Memory B cell (primary cell): Measurements from ENCODE around the gene SLC22A23.

Experiments
- ATAC-seq: fragments of 150-1000 bp; cut with Tn5 transposase; 2 replicates; pipeline ENCODE4 v1.10.0; 2021; ENCODE audit warnings: low read depth, mild to moderate bottlenecking, moderate library complexity
- DNase-seq, 2 donors: peaks; one replicate each; pipeline ENCODE4 v3.0.0; 2022; ENCODE audit warnings: low spot score in 2 of 2
- H3K27ac Mint-ChIP-seq: one replicate; pipeline ENCODE4 v1.8.0; 2022; ENCODE audit warnings: mild to moderate bottlenecking, moderate library complexity, mixed read lengths
- H3K27me3 Mint-ChIP-seq: one replicate; pipeline ENCODE4 v1.8.0; 2022; ENCODE audit warnings: mixed read lengths
- H3K36me3 Mint-ChIP-seq: one replicate; pipeline ENCODE4 v1.8.0; 2022; ENCODE audit warnings: mild to moderate bottlenecking, mixed read lengths
- H3K4me1 Mint-ChIP-seq: one replicate; pipeline ENCODE4 v1.8.0; 2022; ENCODE audit warnings: mixed read lengths
- H3K4me3 Mint-ChIP-seq: one replicate; pipeline ENCODE4 v1.8.0; 2022; ENCODE audit warnings: mild to moderate bottlenecking, moderate library complexity, mixed read lengths
- H3K9me3 Mint-ChIP-seq: one replicate; pipeline ENCODE4 v1.8.0; 2022; ENCODE audit warnings: mixed read lengths

SLC22A23 gene

DNA sequence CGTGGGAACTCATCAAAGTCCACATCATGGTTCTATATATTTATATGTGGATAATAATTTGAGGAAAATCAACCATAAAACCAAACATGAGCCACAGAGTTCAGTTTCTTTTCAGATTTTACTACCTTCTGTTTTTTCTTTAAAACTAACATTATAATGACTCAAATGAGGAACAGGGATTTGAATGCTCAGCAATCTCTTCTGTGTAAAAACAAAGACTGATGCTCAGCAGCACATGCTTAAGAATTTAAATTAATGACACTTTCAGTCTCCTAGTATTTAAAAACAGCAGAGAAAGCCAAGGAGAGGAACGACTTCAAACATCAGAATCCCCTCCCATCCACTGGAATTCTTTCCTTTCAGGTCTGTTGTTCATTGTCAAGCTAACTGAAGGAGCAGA, 125.4 kb downstream of the SLC22A23 start:
- H3K9me3 Mint-ChIP-seq, result no peaks in the 10 kb centered on the region
- peaks cover 23% of the 10 kb centered on the region for H3K27me3 Mint-ChIP-seq
- no peak overlapping the region for H3K27ac Mint-ChIP-seq
- DNase-seq (no peak), ATAC-seq (no peak)
- H3K4me3 Mint-ChIP-seq, result no peak overlapping the region
- H3K36me3 Mint-ChIP-seq, result no peaks in the 10 kb centered on the region
- peaks cover 5% of the 10 kb centered on the region for H3K4me1 Mint-ChIP-seq

DNA sequence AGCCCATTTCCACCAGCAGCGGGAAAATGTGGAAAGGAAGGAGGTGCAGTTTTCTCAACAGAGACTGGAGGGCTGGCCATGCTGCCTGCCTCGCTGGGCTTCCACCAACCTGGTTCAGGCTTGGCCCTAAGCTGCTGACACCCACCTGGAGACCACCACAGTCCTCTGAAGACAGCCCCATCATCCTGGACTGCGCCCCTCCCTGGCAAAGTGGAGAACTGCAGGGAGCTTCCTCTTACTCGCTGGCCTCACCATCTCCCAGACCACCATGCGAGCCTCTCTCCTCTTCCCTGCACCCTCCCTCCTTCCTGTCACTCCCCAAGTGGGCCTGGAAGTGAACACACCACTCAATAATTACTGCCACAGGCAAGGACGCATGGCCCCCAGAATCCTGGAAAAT, 126.7 kb downstream of the SLC22A23 start:
- no peaks in the 10 kb centered on the region for H3K9me3 Mint-ChIP-seq
- ATAC-seq, result no peak
- peaks cover 19% of the 10 kb centered on the region for H3K27me3 Mint-ChIP-seq
- H3K27ac Mint-ChIP-seq, result no peak overlapping the region
- no peak overlapping the region for H3K4me3 Mint-ChIP-seq
- H3K4me1 Mint-ChIP-seq, result peaks cover 5% of the 10 kb centered on the region
- DNase-seq, result no peak
- no peaks in the 10 kb centered on the region for H3K36me3 Mint-ChIP-seq

DNA sequence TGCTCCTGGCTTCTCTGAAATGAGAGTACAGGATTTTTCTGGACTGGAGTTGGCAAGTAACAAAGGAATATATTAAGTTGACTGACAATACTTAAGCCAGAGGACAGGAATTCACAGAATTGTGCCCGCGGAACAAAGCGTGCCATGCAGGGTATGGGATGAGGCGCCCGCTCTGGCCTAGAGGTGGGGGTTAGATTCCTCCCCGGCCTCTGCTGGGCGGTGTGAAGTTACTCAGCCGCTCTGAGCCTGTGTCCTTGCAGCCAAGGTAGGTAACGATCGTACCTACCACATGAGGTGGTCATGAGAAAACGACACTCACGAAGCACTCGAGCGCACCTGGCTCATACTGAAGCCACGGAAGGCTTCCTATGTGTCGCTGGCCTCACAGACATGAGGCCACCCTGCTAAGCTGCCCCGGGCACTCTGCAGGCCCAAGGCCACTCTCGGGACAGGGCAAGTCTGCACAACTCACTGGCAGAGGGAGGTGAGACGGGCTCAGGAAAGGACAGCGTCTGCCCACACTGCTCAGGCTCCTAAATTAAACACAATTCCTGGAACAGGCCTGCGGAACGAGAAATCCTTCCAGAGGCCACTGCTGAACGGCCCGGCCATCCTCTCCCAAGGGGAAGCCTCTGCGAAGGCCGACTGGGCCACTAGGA, 127.3 kb downstream of the SLC22A23 start:
- no peak overlapping the region for H3K27ac Mint-ChIP-seq
- H3K36me3 Mint-ChIP-seq, result no peaks in the 10 kb centered on the region
- no peak for ATAC-seq
- H3K9me3 Mint-ChIP-seq, result no peaks in the 10 kb centered on the region
- DNase-seq, result no peak
- H3K4me3 Mint-ChIP-seq, result no peak overlapping the region
- peaks cover 17% of the 10 kb centered on the region for H3K27me3 Mint-ChIP-seq
- H3K4me1 Mint-ChIP-seq, result peaks cover 8% of the 10 kb centered on the region

DNA sequence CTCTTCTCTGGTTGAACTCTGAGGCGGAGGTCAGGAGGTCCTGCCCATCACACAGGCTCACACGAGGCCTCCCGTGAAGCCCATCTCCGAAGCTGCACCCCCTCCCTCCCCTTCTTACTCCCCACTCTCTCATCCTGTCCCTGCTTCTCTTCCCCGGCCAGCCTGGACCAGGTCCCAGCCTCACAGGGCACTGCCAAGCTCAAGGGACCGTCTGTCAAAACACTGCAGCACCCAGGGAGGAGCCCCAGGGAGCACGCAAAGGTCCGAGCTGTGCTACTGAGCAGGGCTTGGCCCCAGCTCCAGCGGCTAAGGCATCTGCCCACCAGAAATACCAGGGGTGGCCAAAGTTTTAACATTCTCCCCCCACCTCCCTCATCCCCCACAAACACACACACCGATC, 128.1 kb downstream of the SLC22A23 start:
- ATAC-seq (no peak), DNase-seq (no peak)
- H3K36me3 Mint-ChIP-seq, result no peaks in the 10 kb centered on the region
- no peaks in the 10 kb centered on the region for H3K9me3 Mint-ChIP-seq
- H3K4me3 Mint-ChIP-seq, result no peak overlapping the region
- peaks cover 8% of the 10 kb centered on the region for H3K4me1 Mint-ChIP-seq
- H3K27me3 Mint-ChIP-seq, result peaks cover 17% of the 10 kb centered on the region
- no peak overlapping the region for H3K27ac Mint-ChIP-seq

DNA sequence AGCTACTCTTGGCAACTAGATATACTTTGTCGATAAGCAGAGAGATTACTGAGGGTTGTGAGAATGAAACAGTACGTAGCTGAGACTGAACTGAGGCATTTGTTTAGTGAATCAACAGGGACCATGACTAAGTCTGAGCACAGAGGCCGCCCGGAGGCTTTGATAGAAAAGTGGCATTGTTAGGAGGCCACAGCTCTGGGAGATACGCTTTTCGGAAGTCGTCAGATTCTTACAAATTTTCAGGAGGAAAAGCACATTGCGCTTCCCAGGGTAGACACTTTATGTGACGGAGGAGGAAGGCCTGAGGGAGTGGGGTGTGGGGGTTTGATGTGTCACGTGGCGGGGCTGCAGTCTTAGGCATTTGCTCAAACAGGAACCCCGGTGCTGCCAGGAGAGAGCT, 128.7 kb downstream of the SLC22A23 start:
- H3K36me3 Mint-ChIP-seq, result no peaks in the 10 kb centered on the region
- H3K27ac Mint-ChIP-seq, result no peak overlapping the region
- ATAC-seq (no peak), DNase-seq (no peak)
- no peak overlapping the region for H3K4me3 Mint-ChIP-seq
- H3K9me3 Mint-ChIP-seq, result no peaks in the 10 kb centered on the region
- H3K27me3 Mint-ChIP-seq, result peaks cover 14% of the 10 kb centered on the region
- H3K4me1 Mint-ChIP-seq, result peaks cover 4% of the 10 kb centered on the region

DNA sequence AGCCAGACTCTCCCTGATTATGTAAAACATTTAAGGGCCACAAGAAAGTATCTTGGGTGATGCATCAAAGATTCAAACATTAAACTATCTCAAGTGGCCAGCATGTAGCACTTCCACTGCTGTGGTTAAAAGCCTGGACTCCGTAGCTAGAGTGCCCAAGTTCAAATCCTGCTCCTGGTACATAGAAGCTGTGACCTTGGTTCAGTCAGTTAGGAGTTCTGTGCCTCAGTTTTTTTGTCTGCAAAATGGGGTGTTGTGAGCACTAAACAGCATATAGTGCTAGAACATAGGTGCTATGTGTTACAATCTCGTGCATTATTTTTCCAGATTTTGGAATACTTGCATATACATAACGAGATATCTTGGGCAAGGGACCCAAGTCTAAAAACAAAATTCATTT, 129.4 kb downstream of the SLC22A23 start:
- Mint-ChIP-seq H3K27me3 (peaks cover 9% of the 10 kb centered on the region), H3K36me3 (no peaks in the 10 kb centered on the region), H3K4me3 (no peak overlapping the region), H3K9me3 (no peaks in the 10 kb centered on the region), H3K27ac (no peak overlapping the region), H3K4me1 (peaks cover 4% of the 10 kb centered on the region)
- ATAC-seq (no peak), DNase-seq (no peak)

DNA sequence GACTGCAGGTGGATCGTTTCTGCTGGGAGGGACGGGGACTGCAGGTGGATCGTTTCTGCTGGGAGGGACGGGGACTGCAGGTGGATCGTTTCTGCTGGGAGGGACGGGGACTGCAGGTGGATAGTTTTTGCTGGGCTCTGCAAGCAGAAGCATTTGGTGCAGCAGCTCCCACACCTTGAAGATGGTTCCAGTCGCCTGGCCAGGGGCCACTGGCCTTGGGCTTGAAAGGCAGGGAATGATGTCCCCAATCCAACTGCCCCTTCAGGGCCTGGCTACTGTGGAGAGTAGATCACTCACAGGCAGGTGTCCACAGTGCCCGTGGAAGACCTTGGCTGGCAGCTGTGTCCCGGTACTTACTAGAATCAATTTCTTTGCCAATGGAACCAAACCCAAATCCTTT, 129.9 kb downstream of the SLC22A23 start:
- Mint-ChIP-seq H3K4me3 (no peak overlapping the region), H3K27ac (no peak overlapping the region), H3K4me1 (peaks cover 4% of the 10 kb centered on the region), H3K36me3 (no peaks in the 10 kb centered on the region), H3K9me3 (no peaks in the 10 kb centered on the region), H3K27me3 (peaks cover 8% of the 10 kb centered on the region)
- DNase-seq, result no peak
- ATAC-seq, result no peak

DNA sequence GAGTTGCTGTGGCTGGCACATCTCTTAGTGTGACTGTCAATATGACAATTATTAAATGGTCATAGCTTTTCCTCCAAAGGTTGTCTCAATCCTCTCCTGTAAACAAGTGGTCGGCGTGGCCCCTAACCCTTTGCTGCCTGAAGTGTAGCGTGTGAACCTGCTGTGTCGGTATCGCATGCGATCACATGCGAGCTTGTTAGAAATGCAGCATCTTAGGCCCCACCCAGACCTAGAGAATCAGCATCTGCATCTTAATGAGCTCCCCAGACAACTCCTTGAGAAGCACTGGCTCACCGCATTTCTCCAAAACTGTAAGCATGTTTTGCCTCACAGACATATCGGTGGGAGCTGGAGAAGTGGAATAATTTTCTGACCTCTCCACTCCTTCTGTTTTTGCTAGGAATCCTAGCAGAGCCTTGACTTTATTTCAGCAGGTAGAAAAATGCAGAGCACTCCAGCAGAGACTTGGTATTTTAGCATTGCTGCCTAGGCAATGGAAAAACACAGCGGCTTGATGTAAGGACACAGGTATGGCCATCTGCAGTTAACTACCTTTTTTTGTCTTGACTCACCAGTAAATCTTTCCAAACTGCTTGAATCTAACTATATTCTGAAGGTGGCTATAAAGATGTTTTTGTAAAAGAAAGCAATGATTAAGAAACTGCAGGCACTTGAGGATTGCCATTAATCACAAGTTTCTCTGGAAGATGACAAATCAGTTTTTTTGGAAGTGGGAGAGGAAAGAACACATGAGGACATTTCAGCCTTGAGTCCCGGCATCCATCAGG, 130.5 kb downstream of the SLC22A23 start:
- DNase-seq (no peak), ATAC-seq (no peak)
- Mint-ChIP-seq H3K36me3 (no peaks in the 10 kb centered on the region), H3K9me3 (no peaks in the 10 kb centered on the region), H3K4me3 (no peak overlapping the region), H3K27ac (no peak overlapping the region), H3K27me3 (peaks cover 7% of the 10 kb centered on the region), H3K4me1 (peaks cover 4% of the 10 kb centered on the region)

DNA sequence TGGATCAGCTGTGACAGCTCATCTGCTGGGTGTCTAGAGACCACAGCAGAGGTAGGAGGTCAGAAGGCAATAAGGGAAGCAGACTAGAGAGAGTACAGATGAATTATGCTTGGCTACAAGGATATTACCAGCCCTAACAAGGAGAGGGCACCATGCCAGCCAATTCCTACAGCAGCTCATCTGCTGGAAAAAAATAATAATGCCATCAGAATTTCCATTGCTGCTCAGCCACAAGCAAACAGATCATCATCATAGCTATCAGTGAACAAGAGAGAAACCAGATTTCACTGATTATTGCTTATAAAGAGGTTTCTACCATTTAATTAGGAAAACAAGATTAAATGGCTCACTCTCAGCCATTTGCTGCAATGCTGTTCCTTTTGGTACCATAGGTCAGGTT, 131.6 kb downstream of the SLC22A23 start:
- Mint-ChIP-seq H3K36me3 (no peaks in the 10 kb centered on the region), H3K4me3 (no peak overlapping the region), H3K9me3 (no peaks in the 10 kb centered on the region), H3K4me1 (peaks cover 4% of the 10 kb centered on the region), H3K27ac (no peak overlapping the region), H3K27me3 (peaks cover 9% of the 10 kb centered on the region)
- ATAC-seq (no peak), DNase-seq (no peak)

DNA sequence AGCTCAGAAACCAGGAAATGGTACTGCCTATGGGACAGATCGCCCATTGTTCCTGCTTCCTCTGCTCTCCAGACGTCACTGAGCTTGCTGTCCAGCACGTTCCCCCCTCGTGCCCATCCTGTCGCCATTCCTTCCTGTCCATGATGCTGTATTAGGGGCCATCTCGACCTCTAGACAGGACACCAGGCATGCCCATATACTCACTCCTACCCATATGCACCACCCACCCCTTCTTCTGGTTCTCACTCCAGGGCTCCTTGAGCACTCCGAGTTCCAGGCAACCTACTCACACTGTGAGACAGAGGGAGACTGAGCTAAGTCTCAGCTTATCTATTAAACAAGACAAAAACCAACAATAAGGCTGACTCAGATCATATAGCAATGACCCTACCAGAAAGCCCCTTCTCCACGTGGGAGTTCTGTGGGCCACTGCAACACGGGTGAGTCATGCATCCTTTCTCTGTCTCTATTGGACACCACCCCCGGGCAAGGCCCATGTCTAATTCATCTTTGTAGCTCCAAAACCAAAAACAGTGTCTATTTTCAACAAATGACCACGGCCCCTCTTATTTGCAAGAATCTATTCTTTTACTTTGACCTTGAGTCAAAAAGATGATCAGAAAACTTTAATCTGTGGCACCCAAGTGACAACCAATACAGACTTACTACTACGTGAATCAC, 132.4 kb downstream of the SLC22A23 start:
- H3K27ac Mint-ChIP-seq, result no peak overlapping the region
- peaks cover 8% of the 10 kb centered on the region for H3K27me3 Mint-ChIP-seq
- H3K4me1 Mint-ChIP-seq, result peaks cover 4% of the 10 kb centered on the region
- DNase-seq, result no peak
- no peaks in the 10 kb centered on the region for H3K36me3 Mint-ChIP-seq
- H3K4me3 Mint-ChIP-seq, result no peak overlapping the region
- H3K9me3 Mint-ChIP-seq, result no peaks in the 10 kb centered on the region
- ATAC-seq, result no peak

DNA sequence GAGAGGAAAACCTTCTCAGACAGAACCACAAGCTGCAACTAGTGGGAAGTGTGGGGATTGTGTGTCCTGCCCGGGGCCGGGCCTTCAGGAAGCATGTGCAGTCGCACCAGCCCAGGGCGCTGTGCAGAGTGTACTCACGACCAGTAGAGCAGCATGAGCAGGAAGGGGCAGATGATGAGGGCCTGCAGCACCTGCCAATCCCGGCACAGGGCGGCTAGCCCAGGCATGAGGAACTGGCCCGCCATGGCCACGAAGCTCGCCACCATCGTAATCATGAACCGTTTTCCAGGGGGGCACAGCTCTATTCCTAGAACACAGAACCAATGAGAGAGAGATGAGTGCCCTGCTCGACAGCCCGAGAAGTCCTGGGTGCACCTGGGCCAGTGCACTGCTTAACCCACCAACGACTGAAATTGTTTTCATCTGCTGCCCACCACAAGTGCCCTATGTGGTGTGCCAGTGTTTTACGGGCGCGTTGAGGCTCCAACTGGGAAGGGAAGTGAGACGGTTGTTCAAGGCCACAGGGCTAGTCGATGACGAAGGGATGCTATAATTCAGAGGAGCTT, 133.1 kb downstream of the SLC22A23 start:
- Mint-ChIP-seq H3K27ac (no peak overlapping the region), H3K9me3 (no peaks in the 10 kb centered on the region), H3K36me3 (no peaks in the 10 kb centered on the region), H3K27me3 (peaks cover 13% of the 10 kb centered on the region), H3K4me1 (peaks cover 4% of the 10 kb centered on the region), H3K4me3 (no peak overlapping the region)
- ATAC-seq (no peak), DNase-seq (no peak)

DNA sequence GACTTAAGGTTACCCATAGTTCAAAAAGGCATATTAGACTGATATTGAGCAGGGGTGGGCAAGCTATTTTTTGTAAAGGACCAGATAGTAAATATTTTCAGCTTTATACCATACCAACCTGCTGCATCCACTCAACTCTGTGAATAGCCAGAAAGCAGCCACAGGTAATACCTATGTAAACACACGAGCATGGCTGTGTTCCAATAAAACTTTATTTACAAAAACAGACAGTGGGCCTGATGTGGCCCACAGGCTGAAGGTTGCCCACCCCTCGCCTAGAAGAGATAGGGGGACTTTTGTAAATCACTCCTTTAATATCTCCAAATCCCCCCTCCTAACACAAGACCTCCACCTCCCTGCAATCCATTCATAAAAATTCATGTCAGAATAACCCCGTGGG, 133.7 kb downstream of the SLC22A23 start:
- DNase-seq, result no peak
- Mint-ChIP-seq H3K4me1 (peaks cover 8% of the 10 kb centered on the region), H3K36me3 (no peaks in the 10 kb centered on the region), H3K27ac (no peak overlapping the region), H3K27me3 (peaks cover 16% of the 10 kb centered on the region), H3K9me3 (no peaks in the 10 kb centered on the region), H3K4me3 (no peak overlapping the region)
- ATAC-seq, result no peak

DNA sequence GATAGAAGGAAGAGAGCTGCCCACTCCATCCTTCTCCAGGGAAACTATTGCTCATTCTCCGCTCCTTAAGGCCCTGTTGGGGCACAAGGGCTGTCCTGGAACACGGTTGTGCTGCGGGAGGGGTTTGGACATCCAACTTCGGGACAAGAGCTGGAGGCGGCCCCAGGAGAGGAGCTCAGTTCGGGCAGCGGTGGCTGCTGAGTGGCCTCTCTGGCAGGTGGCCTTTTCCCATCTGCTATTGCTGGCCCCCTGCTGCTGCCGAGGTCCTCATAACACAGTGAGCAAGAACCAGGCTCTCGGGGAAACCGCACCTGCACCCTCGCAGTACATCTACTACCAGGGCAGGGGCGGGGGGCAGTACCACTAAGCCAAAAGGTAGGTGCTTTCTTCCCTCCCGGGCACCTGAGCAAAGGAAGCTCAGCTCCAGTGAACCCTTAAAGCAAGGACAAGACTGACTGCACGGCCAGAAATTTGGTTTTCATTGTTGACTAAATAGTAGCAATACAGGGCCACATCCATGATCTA, 134.4 kb downstream of the SLC22A23 start:
- Mint-ChIP-seq H3K27me3 (peaks cover 19% of the 10 kb centered on the region), H3K4me3 (no peak overlapping the region), H3K27ac (no peak overlapping the region), H3K36me3 (peaks cover 2% of the 10 kb centered on the region), H3K9me3 (no peaks in the 10 kb centered on the region), H3K4me1 (peaks cover 12% of the 10 kb centered on the region)
- ATAC-seq, result no peak
- no peak for DNase-seq

DNA sequence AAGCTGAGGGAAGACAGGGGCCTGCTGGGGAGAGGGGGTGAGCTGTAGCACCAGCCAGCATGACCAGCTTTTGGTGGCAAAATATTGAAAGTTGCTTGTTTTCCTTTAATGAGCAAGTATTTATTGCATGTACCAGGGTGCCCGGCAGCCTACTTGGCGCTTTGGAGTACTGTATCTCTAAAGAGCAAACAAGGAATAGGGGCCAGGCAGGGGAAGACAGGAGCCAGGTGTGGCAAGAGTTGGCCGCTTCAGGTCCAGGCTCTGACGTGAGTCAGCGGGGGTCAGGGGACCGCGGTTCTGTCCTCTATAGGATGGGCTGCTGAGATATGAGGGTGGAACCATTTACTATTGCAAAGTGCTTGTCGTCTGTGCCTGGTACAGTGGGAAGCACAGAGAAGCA, 135.0 kb downstream of the SLC22A23 start:
- no peaks in the 10 kb centered on the region for H3K9me3 Mint-ChIP-seq
- H3K4me1 Mint-ChIP-seq, result peaks cover 12% of the 10 kb centered on the region
- H3K36me3 Mint-ChIP-seq, result peaks cover 2% of the 10 kb centered on the region
- ATAC-seq (no peak), DNase-seq (no peak)
- peaks cover 23% of the 10 kb centered on the region for H3K27me3 Mint-ChIP-seq
- H3K27ac Mint-ChIP-seq, result no peak overlapping the region
- no peak overlapping the region for H3K4me3 Mint-ChIP-seq
